Measurements from ENCODE around the gene KRTAP5-4. TPM values are rescaled to one million over a fixed set of nuclear protein-coding genes. Genes with fewer than 3 reads are reported as not detected.

KRTAP5-4 gene
- total and polyA plus RNA-seq, 4 donors, result not detected

- Histone ChIP-seq H3K27me3 (ENCODE audit: control insufficient read depth in 3 of 3, insufficient read depth in 3 of 3, low read length in 2 of 3) (peaks cover 0 to 17% (median 2%) of the 10 kb centered on the region in 3 donors), H3K27ac (ENCODE audit: low read depth in 1 of 2, low read length in 1 of 2) (no peak overlapping the region), H3K4me3 (no peak overlapping the region), H3K9me3 (ENCODE audit: control insufficient read depth in 4 of 4, insufficient read depth in 3 of 4, low read length in 3 of 4) (no peaks in the 10 kb centered on the region), H3K4me1 (ENCODE audit: control insufficient read depth in 5 of 5, insufficient read depth in 5 of 5, low read length in 5 of 5) (peaks cover 0 to 6% (median 0%) of the 10 kb centered on the region in 5 donors), H3K36me3 (ENCODE audit: control insufficient read depth in 4 of 4, insufficient read depth in 4 of 4, low read length in 4 of 4) (no peaks in the 10 kb centered on the region), H3K9ac (ENCODE audit: insufficient read depth in 1 of 2, low read length in 2 of 2) (no peak overlapping the region)
- DNase-seq (no peak), ATAC-seq (ENCODE audit: insufficient read depth, low FRiP score) (no peak)
- 74 to 81% methylated on average over 13 of the region's 13 CpGs for WGBS, 2 donors
- no peak for TF ChIP-seq CTCF (IDR thresholded peaks at IDR 0.05; ENCODE audit: control extremely low read depth, extremely low read depth)
These were observed 9.2 kb upstream of the KRTAP5-4 start for GRCh38 chr11:1631066-1631568.

- DNase-seq, result peak; percentile 23 to 37 (median 29)
- Histone ChIP-seq H3K9ac (ENCODE audit: insufficient read depth in 1 of 2, low read length in 2 of 2) (no peak overlapping the region), H3K27ac (ENCODE audit: low read depth in 1 of 2, low read length in 1 of 2) (no peak overlapping the region), H3K4me3 (no peak overlapping the region), H3K9me3 (ENCODE audit: control insufficient read depth in 4 of 4, insufficient read depth in 3 of 4, low read length in 3 of 4) (no peaks in the 10 kb centered on the region), H3K36me3 (ENCODE audit: control insufficient read depth in 4 of 4, insufficient read depth in 4 of 4, low read length in 4 of 4) (no peaks in the 10 kb centered on the region), H3K27me3 (ENCODE audit: control insufficient read depth in 3 of 3, insufficient read depth in 3 of 3, low read length in 2 of 3) (peaks cover 0 to 22% (median 2%) of the 10 kb centered on the region in 3 donors), H3K4me1 (ENCODE audit: control insufficient read depth in 5 of 5, insufficient read depth in 5 of 5, low read length in 5 of 5) (peaks cover 0 to 6% (median 0%) of the 10 kb centered on the region in 5 donors)
- no peak for TF ChIP-seq CTCF (IDR thresholded peaks at IDR 0.05; ENCODE audit: control extremely low read depth, extremely low read depth)
- no peak for ATAC-seq (ENCODE audit: insufficient read depth, low FRiP score)
- WGBS, 2 donors, result 75 to 78% methylated on average over 2 of the region's 2 CpGs
These were observed 8.3 kb upstream of the KRTAP5-4 start for GRCh38 chr11:1630271-1630670.

- ATAC-seq (ENCODE audit: insufficient read depth, low FRiP score) (no peak), DNase-seq (no peak)
- WGBS, 2 donors, result 67 to 72% methylated on average over 25 of the region's 26 CpGs
- no peaks in the 10 kb centered on the region for H3K9me3 ChIP-seq (ENCODE audit: control insufficient read depth in 4 of 4, insufficient read depth in 3 of 4, low read length in 3 of 4)
- no peak within 1 kb of the TSS for H3K27ac ChIP-seq (ENCODE audit: low read depth in 1 of 2, low read length in 1 of 2)
- H3K4me3 ChIP-seq, result no peak within 1 kb of the TSS
- H3K27me3 ChIP-seq (ENCODE audit: control insufficient read depth in 3 of 3, insufficient read depth in 3 of 3, low read length in 2 of 3), result peaks cover 0 to 24% (median 2%) of the 10 kb centered on the region in 3 donors
- no peak for TF ChIP-seq CTCF (IDR thresholded peaks at IDR 0.05; ENCODE audit: control extremely low read depth, extremely low read depth)
- H3K4me1 ChIP-seq (ENCODE audit: control insufficient read depth in 5 of 5, insufficient read depth in 5 of 5, low read length in 5 of 5), result peaks cover 0 to 6% (median 0%) of the 10 kb centered on the region in 5 donors
- no peaks in the 10 kb centered on the region for H3K36me3 ChIP-seq (ENCODE audit: control insufficient read depth in 4 of 4, insufficient read depth in 4 of 4, low read length in 4 of 4)
- no peak within 1 kb of the TSS for H3K9ac ChIP-seq (ENCODE audit: insufficient read depth in 1 of 2, low read length in 2 of 2)
These were observed 7.6 kb upstream of the KRTAP5-4 start, which contains the start of gene KRTAP5-5 for GRCh38 chr11:1629326-1630185. TSS of gene KRTAP5-5 (plus strand) at chr11:1629775. CDS start at chr11:1629841, 66 bp downstream.

Data from lung (tissue), 12 donors.